ENCODE measurements around the gene CES4A. TPM values are rescaled to one million over a fixed set of nuclear protein-coding genes. Genes with fewer than 3 reads are reported as not detected.

The CES4A gene
- total and polyA plus RNA-seq, 9 of the 15 experiments (the other 6 are each of a cell fraction or from before 2014, with no cell fraction given), result 0.09 to 0.13 (median 0.11) TPM; not detected in 6

GRCh38 chr16:67055712-67056487 lies 67.5 kb downstream of the CES4A start (continued):
- TF ChIP-seq NR2C2 (CRISPR knock-in tag; IDR thresholded peaks at IDR 0.05) (no peak), NR2C2 (tag; IDR thresholded peaks at IDR 0.05) (no peak), PHF21A (IDR thresholded peaks at IDR 0.05; ENCODE audit: borderline replicate concordance, low read depth) (no peak), ZBTB34 (CRISPR knock-in tag; IDR thresholded peaks at IDR 0.05) (no peak), TRIM28 (IDR thresholded peaks at IDR 0.05) (no peak), SREBF1 (IDR thresholded peaks at IDR 0.05; ENCODE audit: borderline replicate concordance, low read depth, low read length) (no peak), MGA (IDR thresholded peaks at IDR 0.05) (no peak), CBFA2T3 (IDR thresholded peaks at IDR 0.05) (peak; percentile 60), GTF2B (IDR thresholded peaks at IDR 0.05; ENCODE audit: extremely low read depth, insufficient read length) (no peak)

All from K562 (cell line).